H1 (cell line): ENCODE data around the gene MRPL40. TPM values are rescaled to one million over a fixed set of nuclear protein-coding genes. Genes with fewer than 3 reads are reported as not detected.

Source experiments
- BACH1 ChIP-seq: IDR thresholded peaks from 2 replicates; pipeline ENCODE4 v1.6.1; 2012; ENCODE audit warnings: low read length, improper control_type of control experiment
- BCL11A ChIP-seq, 2 experiments: IDR thresholded peaks; one replicate each; pipeline ENCODE4 v1.6.1; 2011; ENCODE audit warnings: low read depth in 2 of 2, low read length in 2 of 2, mild to moderate bottlenecking in 2 of 2
- MAFK ChIP-seq: IDR thresholded peaks from 2 replicates; pipeline ENCODE4 v1.6.1; 2012; ENCODE audit warnings: low read depth, mild to moderate bottlenecking, improper control_type of control experiment, low read length
- POLR2A ChIP-seq, 2 experiments: IDR thresholded peaks; 1 replicate in 1 of 2; 2 replicates in 1 of 2; pipeline ENCODE4 v1.6.1; 2011; ENCODE audit warnings: low read depth in 2 of 2, low read length in 2 of 2, mild to moderate bottlenecking in 2 of 2; ENCODE audit errors: control extremely low read depth in 1 of 2
- RFX5 ChIP-seq: IDR thresholded peaks from 2 replicates; pipeline ENCODE4 v1.6.1; 2011; ENCODE audit warnings: low read depth, low read length, improper control_type of control experiment, borderline replicate concordance
- SIRT6 ChIP-seq: IDR thresholded peaks from one replicate; pipeline ENCODE4 v1.7.1; 2012; ENCODE audit warnings: low read length, inconsistent platforms
- SIX5 ChIP-seq: IDR thresholded peaks from 2 replicates; pipeline ENCODE4 v1.6.1; 2011; ENCODE audit warnings: mild to moderate bottlenecking, low read depth, low read length
- TAF1 ChIP-seq: IDR thresholded peaks from 2 replicates; pipeline ENCODE4 v1.6.1; 2011; ENCODE audit warnings: mild to moderate bottlenecking, low read depth, low read length
- TAF7 ChIP-seq: optimal IDR thresholded peaks from 2 replicates; pipeline ENCODE3; 2011; ENCODE audit warnings: low read depth, mild to moderate bottlenecking, inconsistent platforms, low read length, moderate library complexity, borderline replicate concordance
- YY1 ChIP-seq: IDR thresholded peaks from 2 replicates; pipeline ENCODE4 v1.6.1; 2011; ENCODE audit warnings: low read depth, mild to moderate bottlenecking, low read length
- polyA plus RNA-seq, 7 experiments: library from polyadenylated mRNA; depleted of rRNA in 3 of 7; stranded (reverse) in 5 of 7; unstranded in 2 of 7; fragments of >200 nt in 5 of 7; fragments of 200-250 nt in 2 of 7; gene quantifications; 1 replicate in 5 of 7; 2 replicates in 1 of 7; 4 replicates in 1 of 7; pipeline versions ENCODE4 v1.2.1 to v1.2.3, GENCODE V29; 2011 to 2013; ENCODE audit warnings: missing spikeins in 2 of 7, mixed read lengths in 2 of 7
- total RNA-seq: library from RNA; stranded (reverse); fragmentation: NEBNext Ultra II Directional; extraction: Animal tissue kit (Norgen Biotek cat#: 25700); gene quantifications from 2 replicates; pipeline ENCODE4 v1.2.1, GENCODE V29; 2021
- TF ChIP-seq, protein P1 (sequence below): IDR thresholded peaks from 2 replicates; pipeline ENCODE4 v1.6.1; 2012; ENCODE audit warnings: inconsistent platforms
- TF ChIP-seq, protein P2 (sequence below): IDR thresholded peaks from 2 replicates; pipeline ENCODE4 v1.6.1; 2011; ENCODE audit warnings: low read length, improper control_type of control experiment

The MRPL40 gene
- total and polyA plus RNA-seq, 2 of the 8 experiments (the other 6 are each of a cell fraction or from before 2014, with no cell fraction given): 12.4 to 14.5 TPM

DNA sequence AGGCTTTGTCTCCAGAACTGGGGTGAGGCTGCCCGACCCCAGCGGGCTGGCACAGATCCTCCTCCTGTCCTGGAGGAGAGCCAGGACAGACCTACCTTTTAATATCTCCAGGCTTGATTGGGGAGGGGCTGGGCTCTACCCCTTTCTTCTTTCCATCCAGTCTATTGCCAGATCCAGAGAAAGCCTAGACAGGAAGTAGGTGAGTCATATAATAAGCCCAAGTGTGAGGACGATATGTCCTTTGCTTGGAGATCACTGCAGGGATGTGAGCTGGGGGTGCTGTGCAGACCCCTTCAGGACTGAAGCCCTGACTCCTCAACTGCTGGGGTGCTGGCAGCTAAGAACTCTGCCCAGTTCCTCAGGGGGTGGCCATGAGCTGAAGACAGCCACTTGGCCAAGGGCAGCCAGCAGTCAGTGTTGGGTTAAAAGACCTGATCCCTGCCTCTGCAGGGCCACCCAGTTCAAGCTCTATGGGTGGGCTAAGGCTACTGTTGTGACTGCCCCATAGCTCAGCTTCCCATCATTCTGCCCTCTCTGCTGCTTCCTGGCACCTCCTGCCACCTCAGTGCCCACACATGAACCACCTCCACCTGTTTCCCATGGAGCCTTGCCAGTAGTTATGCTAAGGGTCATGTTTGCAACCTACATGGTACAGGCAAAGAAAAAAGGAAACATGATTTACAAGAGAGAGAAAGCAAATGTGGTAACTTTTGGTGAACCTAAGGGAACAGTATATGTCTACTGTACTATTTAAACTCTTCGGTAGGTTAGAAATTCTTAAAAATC lies 23.4 kb downstream of the MRPL40 start (continued):
- TF ChIP-seq, protein P1, sequence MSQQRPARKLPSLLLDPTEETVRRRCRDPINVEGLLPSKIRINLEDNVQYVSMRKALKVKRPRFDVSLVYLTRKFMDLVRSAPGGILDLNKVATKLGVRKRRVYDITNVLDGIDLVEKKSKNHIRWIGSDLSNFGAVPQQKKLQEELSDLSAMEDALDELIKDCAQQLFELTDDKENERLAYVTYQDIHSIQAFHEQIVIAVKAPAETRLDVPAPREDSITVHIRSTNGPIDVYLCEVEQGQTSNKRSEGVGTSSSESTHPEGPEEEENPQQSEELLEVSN: no peak
- TF ChIP-seq TAF1: no peak
- TF ChIP-seq SIX5: no peak
- TF ChIP-seq MAFK: no peak
- no peak for TF ChIP-seq POLR2A (IDR thresholded peaks at IDR 0.05; ENCODE audit: control extremely low read depth in 1 of 2, low read depth in 2 of 2, low read length in 2 of 2)
- TF ChIP-seq RFX5: no peak
- TF ChIP-seq SIRT6: no peak
- TF ChIP-seq BACH1: no peak
- TF ChIP-seq TAF7: no peak
- TF ChIP-seq, protein P2, sequence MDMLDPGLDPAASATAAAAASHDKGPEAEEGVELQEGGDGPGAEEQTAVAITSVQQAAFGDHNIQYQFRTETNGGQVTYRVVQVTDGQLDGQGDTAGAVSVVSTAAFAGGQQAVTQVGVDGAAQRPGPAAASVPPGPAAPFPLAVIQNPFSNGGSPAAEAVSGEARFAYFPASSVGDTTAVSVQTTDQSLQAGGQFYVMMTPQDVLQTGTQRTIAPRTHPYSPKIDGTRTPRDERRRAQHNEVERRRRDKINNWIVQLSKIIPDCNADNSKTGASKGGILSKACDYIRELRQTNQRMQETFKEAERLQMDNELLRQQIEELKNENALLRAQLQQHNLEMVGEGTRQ: no peak
- no peak for TF ChIP-seq BCL11A (IDR thresholded peaks at IDR 0.05; ENCODE audit: low read depth in 2 of 2, low read length in 2 of 2)
- TF ChIP-seq YY1: no peak
- TF ChIP-seq, all 59 proteins: peak for 0
